Heart left ventricle (tissue), 13 donors: ENCODE measurements around the gene TNRC18.

ENCODE experiments used
- CTCF ChIP-seq, 12 donors: fragments of 200-600 bp; sonication (generic) in 4 of 12; IDR thresholded peaks; one replicate each; pipeline versions ENCODE4 v1.5.0 to v1.8.0; 2018 to 2022; ENCODE audit warnings: antibody characterized with exemption in 12 of 12, mild to moderate bottlenecking in 5 of 12
- POLR2A ChIP-seq, 2 donors: fragments of 450-650 bp; IDR thresholded peaks; one replicate each; pipeline ENCODE4 v1.6.1; 2017; ENCODE audit warnings: antibody characterized with exemption in 2 of 2, mild to moderate bottlenecking in 2 of 2, moderate library complexity in 2 of 2
- donor health status: ischemic (EF 13 %, LVEDD 7.1; RV severe dilation, severe dysfunction).
- donor health status: DM: no; HTN: yes; CAD: no.
- donor health status: DM: no; HTN: no; CAD: no.
- donor health status: ischemic (EF 25% LVEDD 6.9; RV normal size, moderate dysfunction).
- donor health status: ischemic (EF 25% LVEDD 5.7; RV mildly dilated, moderate dysfunction).
- donor health status: ischemic (EF 35%, LVEDD 5.7; RV mildly dilated, moderate dysfunction).
- donor health status: nonischemic (EF 11% LVEDD 7.7; RV severe dilation, severe dysfunction).
- donor health status: DM: yes; HTN: yes; CAD: no.
- donor health status: PGD.
- donor health status: ischemic (EF 29% LVEDD 5.4; RV normal size, mild dysfunction).
- donor health status: nonischemic (EF 23%, LVEDD 6.1; RV moderate dilation, normal function).

GRCh38 chr7:5472432-5473315 is 49.0 kb upstream of the TNRC18 start:
- no peak for TF ChIP-seq CTCF (IDR thresholded peaks at IDR 0.05)
- no peak for TF ChIP-seq POLR2A (IDR thresholded peaks at IDR 0.05)
